GM12892 (cell line): ENCODE results near the gene AP4S1.

Experiments
- POLR2A ChIP-seq: IDR thresholded peaks from 2 replicates; pipeline ENCODE4 v1.6.1; 2011; ENCODE audit warnings: low read depth, low read length, control low read depth
- POLR2AphosphoS5 ChIP-seq: IDR thresholded peaks from 2 replicates; pipeline ENCODE4 v1.6.1; 2011; ENCODE audit warnings: low read depth, low read length, control low read depth

- TF ChIP-seq POLR2A: no peak
- no peak for TF ChIP-seq POLR2AphosphoS5
Measured at GRCh38 chr14:31096255-31096654, 70.8 kb downstream of the AP4S1 start.
